A549 (cell line): ENCODE results near the gene HOXA10. TPM values are rescaled to one million over a fixed set of nuclear protein-coding genes. Genes with fewer than 3 reads are reported as not detected.

Experiments used
- ATAC-seq, 2 experiments: fragments of 200-7000 bp in 1 of 2; fragments of >200 bp in 1 of 2; cut with Nextera tagmentation in 1 of 2; cut with Tn5 transposase in 1 of 2; 3 replicates each; pipeline versions ENCODE4 v1.8.0 to v1.9.1; 2018 to 2020; ENCODE audit warnings: mild to moderate bottlenecking in 1 of 2, moderate library complexity in 1 of 2
- CTCF ChIA-PET: fragments of 300-600 bp; sonication (Branson Sonifier 250); formaldehyde crosslinking; extraction: SDS; loops from one replicate; lab custom pipeline; 2021; ENCODE audit warnings: antibody characterized with exemption, inconsistent platforms; lab: Yijun Ruan, JAX
- POLR2A ChIA-PET: fragments of 350-600 bp; formaldehyde crosslinking; extraction: SDS; loops from one replicate; lab custom pipeline; 2021; ENCODE audit warnings: antibody characterized with exemption, inconsistent platforms; lab: Yijun Ruan, JAX
- DNase-seq, 2 experiments: peaks; one replicate each; pipeline versions ENCODE4 v3.0.0 to v3.0.0-alpha.2; 2011 to 2016; ENCODE audit warnings: low read depth in 1 of 2, low spot score in 1 of 2
- FAIRE-seq: peaks from 2 replicates; lab custom pipeline; 2011; peaks lifted over from hg19 to GRCh38; lab: Jason Lieb, UNC
- H3K27ac ChIP-seq, 2 experiments: fragments of >200 bp; sonication (Bioruptor Twin); formaldehyde crosslinking; 3 replicates each; pipeline ENCODE4 v1.5.1; 2016 to 2017
- H3K4me1 ChIP-seq: fragments of >200 bp; sonication (Bioruptor Twin); formaldehyde crosslinking; 3 replicates; pipeline ENCODE4 v1.6.1; 2016
- H3K4me2 ChIP-seq: fragments of >200 bp; sonication (Bioruptor Twin); formaldehyde crosslinking; 3 replicates; pipeline ENCODE4 v1.6.1; 2016
- H3K4me3 ChIP-seq: fragments of >200 bp; sonication (Bioruptor Twin); formaldehyde crosslinking; 3 replicates; pipeline ENCODE4 v1.5.1; 2016
- H3K9me3 ChIP-seq: fragments of >200 bp; sonication (Bioruptor Twin); formaldehyde crosslinking; 3 replicates; pipeline ENCODE4 v1.6.1; 2016
- BHLHE40 ChIP-seq: IDR thresholded peaks from 2 replicates; pipeline ENCODE4 v1.6.1; 2012; ENCODE audit warnings: low read depth, low read length, inconsistent platforms
- CEBPB ChIP-seq, 2 experiments: fragments of >200 bp in 1 of 2; sonication (Bioruptor Twin) in 1 of 2; formaldehyde crosslinking in 1 of 2; IDR thresholded peaks; 2 replicates each; pipeline ENCODE4 v1.6.1; 2012 to 2016
- EHMT2 ChIP-seq: fragments of 200-600 bp; sonication (generic); IDR thresholded peaks from 2 replicates; pipeline ENCODE4 v1.6.1; 2016; ENCODE audit warnings: antibody characterized with exemption, low read depth, mild to moderate bottlenecking, moderate library complexity
- ESRRA ChIP-seq: fragments of 150-350 bp; IDR thresholded peaks from 2 replicates; pipeline ENCODE4 v1.6.1; 2014; ENCODE audit warnings: mild to moderate bottlenecking, low read length, borderline replicate concordance
- FOSB ChIP-seq: fragments of 250-450 bp; sonication (Bioruptor Pico); IDR thresholded peaks from 2 replicates; pipeline ENCODE4 v1.5.0; 2020; ENCODE audit warnings: mild to moderate bottlenecking, moderate library complexity
- HDAC2 ChIP-seq: fragments of 200-600 bp; sonication (generic); IDR thresholded peaks from 2 replicates; pipeline ENCODE4 v1.6.1; 2016
- HOXA7 ChIP-seq: fragments of 250-450 bp; sonication (Bioruptor Pico); IDR thresholded peaks from 2 replicates; pipeline ENCODE4 v1.5.0; 2020; ENCODE audit warnings: mild to moderate bottlenecking, moderate library complexity
- JUN ChIP-seq, 2 experiments: fragments of >200 bp; sonication (Bioruptor Twin); formaldehyde crosslinking; IDR thresholded peaks; 2 replicates in 1 of 2; 3 replicates in 1 of 2; pipeline ENCODE4 v1.6.1; 2016 to 2017
- JUNB ChIP-seq: fragments of >200 bp; sonication (Bioruptor Twin); formaldehyde crosslinking; IDR thresholded peaks from 2 replicates; pipeline ENCODE4 v1.6.1; 2016
- KDM1A ChIP-seq: fragments of 200-600 bp; sonication (generic); IDR thresholded peaks from 2 replicates; pipeline ENCODE4 v1.6.1; 2016; ENCODE audit warnings: low read depth, mild to moderate bottlenecking
- MAZ ChIP-seq: fragments of 150-350 bp; IDR thresholded peaks from 2 replicates; pipeline ENCODE4 v1.6.1; 2014; ENCODE audit warnings: antibody characterized with exemption, low read depth, low read length, borderline replicate concordance
- NFE2L2 ChIP-seq: fragments of 150-350 bp; conservative IDR thresholded peaks from 2 replicates; pipeline ENCODE4 v1.6.1; 2014; ENCODE audit warnings: low read length
- POLR2A ChIP-seq: IDR thresholded peaks from 2 replicates; pipeline ENCODE4 v1.6.1; 2012; ENCODE audit warnings: mild to moderate bottlenecking, low read length
- RFX5 ChIP-seq: fragments of 450-650 bp; IDR thresholded peaks from 2 replicates; pipeline ENCODE4 v1.7.1; 2014; ENCODE audit warnings: antibody characterized with exemption, mild to moderate bottlenecking, moderate library complexity
- ZC3H11A ChIP-seq: fragments of 450-650 bp; IDR thresholded peaks from 2 replicates; pipeline ENCODE4 v1.6.1; 2014; ENCODE audit warnings: antibody characterized with exemption, mild to moderate bottlenecking
- ZFP36 ChIP-seq: fragments of 450-650 bp; IDR thresholded peaks from 2 replicates; pipeline ENCODE4 v1.6.1; 2014; ENCODE audit warnings: borderline replicate concordance; ENCODE audit not compliant: partially characterized antibody
- WGBS: methylation state at CpG from one replicate; pipeline ENCODE4 v1.1.6; 2017; ENCODE audit errors: missing lambda C conversion rate; 5-methylcytosine and 5-hydroxymethylcytosine counted together
- polyA plus RNA-seq, 4 experiments: library from polyadenylated mRNA; depleted of rRNA in 3 of 4; stranded (reverse); fragments of >200 nt; fragmentation: RNase III in 1 of 4; extraction: RNeasy Plus Mini Kit Qiagen cat#74134 plus additional on column Dnase treatment in 1 of 4; gene quantifications; 2 replicates in 3 of 4; 3 replicates in 1 of 4; pipeline ENCODE4 v1.2.3, GENCODE V29; 2011 to 2017
- TF ChIP-seq, protein P1 (sequence below): fragments of 200-600 bp; sonication (generic); IDR thresholded peaks from 2 replicates; pipeline ENCODE4 v1.6.1; 2016; ENCODE audit warnings: antibody characterized with exemption, mild to moderate bottlenecking, moderate library complexity
- TF ChIP-seq, protein P2 (sequence below): fragments of >200 bp; sonication (Bioruptor Twin); formaldehyde crosslinking; IDR thresholded peaks from 3 replicates; pipeline ENCODE4 v1.5.1; 2016
- TF ChIP-seq, protein P3 (sequence below): IDR thresholded peaks from 2 replicates; pipeline ENCODE4 v1.6.1; 2012

HOXA10 gene
- polyA plus RNA-seq, 2 of the 4 experiments (the other 2 are of a cell fraction) = 5.2 to 7.7 TPM

DNA sequence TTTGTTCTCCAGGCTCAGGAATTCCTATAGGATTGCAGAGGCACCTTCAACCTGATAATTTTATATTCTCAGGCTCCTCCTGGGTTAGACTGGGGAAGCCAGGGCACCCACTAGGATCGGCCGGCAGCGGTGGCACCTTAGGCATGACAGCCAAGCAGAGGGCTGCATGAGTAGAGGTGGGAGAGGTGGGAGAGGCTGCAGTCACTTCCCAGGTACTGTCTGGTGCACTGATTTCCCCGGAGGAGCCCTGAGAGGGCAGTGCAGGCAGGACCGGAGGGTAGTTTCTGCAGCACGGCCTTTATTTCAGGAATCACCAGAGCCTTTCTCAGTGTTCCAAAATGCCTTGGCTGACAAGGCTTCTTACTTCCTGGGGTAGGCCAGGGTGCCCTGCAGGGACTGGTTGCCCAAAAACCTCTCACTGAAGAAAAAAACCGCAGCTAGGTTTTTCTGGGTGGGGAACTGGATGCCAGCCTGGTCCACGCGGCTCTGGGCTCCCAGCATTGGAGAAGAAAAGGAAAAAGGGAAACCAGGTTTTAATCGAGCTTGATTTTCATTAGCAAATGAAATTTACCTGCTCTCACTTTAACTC, 29.3 kb upstream of the HOXA10 start:
- TF ChIP-seq CEBPB (IDR thresholded peaks at IDR 0.05) = no peak
- no peak for TF ChIP-seq POLR2A
- TF ChIP-seq FOSB (CRISPR knock-in tag) = no peak
- TF ChIP-seq JUN (IDR thresholded peaks at IDR 0.05) = no peak
- TF ChIP-seq BHLHE40 = no peak
- no peak for TF ChIP-seq EHMT2
- no peak for TF ChIP-seq KDM1A
- no peak for TF ChIP-seq NFE2L2
- no peak for TF ChIP-seq HDAC2
- TF ChIP-seq JUNB = no peak
- no peak for TF ChIP-seq RFX5
- TF ChIP-seq, protein P1, sequence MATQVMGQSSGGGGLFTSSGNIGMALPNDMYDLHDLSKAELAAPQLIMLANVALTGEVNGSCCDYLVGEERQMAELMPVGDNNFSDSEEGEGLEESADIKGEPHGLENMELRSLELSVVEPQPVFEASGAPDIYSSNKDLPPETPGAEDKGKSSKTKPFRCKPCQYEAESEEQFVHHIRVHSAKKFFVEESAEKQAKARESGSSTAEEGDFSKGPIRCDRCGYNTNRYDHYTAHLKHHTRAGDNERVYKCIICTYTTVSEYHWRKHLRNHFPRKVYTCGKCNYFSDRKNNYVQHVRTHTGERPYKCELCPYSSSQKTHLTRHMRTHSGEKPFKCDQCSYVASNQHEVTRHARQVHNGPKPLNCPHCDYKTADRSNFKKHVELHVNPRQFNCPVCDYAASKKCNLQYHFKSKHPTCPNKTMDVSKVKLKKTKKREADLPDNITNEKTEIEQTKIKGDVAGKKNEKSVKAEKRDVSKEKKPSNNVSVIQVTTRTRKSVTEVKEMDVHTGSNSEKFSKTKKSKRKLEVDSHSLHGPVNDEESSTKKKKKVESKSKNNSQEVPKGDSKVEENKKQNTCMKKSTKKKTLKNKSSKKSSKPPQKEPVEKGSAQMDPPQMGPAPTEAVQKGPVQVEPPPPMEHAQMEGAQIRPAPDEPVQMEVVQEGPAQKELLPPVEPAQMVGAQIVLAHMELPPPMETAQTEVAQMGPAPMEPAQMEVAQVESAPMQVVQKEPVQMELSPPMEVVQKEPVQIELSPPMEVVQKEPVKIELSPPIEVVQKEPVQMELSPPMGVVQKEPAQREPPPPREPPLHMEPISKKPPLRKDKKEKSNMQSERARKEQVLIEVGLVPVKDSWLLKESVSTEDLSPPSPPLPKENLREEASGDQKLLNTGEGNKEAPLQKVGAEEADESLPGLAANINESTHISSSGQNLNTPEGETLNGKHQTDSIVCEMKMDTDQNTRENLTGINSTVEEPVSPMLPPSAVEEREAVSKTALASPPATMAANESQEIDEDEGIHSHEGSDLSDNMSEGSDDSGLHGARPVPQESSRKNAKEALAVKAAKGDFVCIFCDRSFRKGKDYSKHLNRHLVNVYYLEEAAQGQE = no peak
- TF ChIP-seq MAZ = no peak
- DNase-seq (no peak), FAIRE-seq (no peak), ATAC-seq (no peak)
- WGBS = 64% methylated on average over 10 of the region's 10 CpGs
- POLR2A ChIA-PET = no interaction called here
- Histone ChIP-seq H3K9me3 (no peaks in the 10 kb centered on the region), H3K4me3 (no peak overlapping the region), H3K27ac (no peak overlapping the region), H3K4me1 (peaks cover 11% of the 10 kb centered on the region), H3K4me2 (no peak overlapping the region)
- CTCF ChIA-PET = interaction anchor here (1.2 to 1.5 kb wide), 4 partner anchors 373 to 894 kb away, joined by 3 to 7 read pairs (median 4); no protein-coding TSS in a partner anchor

DNA sequence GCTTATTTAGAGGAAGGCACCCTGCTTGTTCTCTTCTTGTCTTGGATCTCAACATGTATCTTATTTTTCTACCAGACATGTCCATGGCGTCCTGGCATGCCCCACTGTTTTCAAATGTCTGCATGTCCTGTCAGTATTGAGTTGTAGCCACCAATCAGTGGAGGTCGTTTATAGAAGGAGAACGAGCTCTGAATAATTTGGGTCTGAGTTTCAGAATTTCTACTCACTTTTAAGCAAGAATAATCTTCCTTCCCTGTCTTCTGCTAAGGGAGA, 28.7 kb upstream of the HOXA10 start:
- Histone ChIP-seq H3K27ac (no peak overlapping the region), H3K4me2 (no peak overlapping the region)
- 63% methylated on average over 3 of the region's 3 CpGs for WGBS
- TF ChIP-seq HOXA7 (CRISPR knock-in tag) (no peak), ZFP36 (no peak), CEBPB (IDR thresholded peaks at IDR 0.05) (no peak), ESRRA (no peak), ZC3H11A (no peak)
- TF ChIP-seq, protein P2, sequence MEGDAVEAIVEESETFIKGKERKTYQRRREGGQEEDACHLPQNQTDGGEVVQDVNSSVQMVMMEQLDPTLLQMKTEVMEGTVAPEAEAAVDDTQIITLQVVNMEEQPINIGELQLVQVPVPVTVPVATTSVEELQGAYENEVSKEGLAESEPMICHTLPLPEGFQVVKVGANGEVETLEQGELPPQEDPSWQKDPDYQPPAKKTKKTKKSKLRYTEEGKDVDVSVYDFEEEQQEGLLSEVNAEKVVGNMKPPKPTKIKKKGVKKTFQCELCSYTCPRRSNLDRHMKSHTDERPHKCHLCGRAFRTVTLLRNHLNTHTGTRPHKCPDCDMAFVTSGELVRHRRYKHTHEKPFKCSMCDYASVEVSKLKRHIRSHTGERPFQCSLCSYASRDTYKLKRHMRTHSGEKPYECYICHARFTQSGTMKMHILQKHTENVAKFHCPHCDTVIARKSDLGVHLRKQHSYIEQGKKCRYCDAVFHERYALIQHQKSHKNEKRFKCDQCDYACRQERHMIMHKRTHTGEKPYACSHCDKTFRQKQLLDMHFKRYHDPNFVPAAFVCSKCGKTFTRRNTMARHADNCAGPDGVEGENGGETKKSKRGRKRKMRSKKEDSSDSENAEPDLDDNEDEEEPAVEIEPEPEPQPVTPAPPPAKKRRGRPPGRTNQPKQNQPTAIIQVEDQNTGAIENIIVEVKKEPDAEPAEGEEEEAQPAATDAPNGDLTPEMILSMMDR = no peak
- TF ChIP-seq, protein P3, sequence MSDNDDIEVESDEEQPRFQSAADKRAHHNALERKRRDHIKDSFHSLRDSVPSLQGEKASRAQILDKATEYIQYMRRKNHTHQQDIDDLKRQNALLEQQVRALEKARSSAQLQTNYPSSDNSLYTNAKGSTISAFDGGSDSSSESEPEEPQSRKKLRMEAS = no peak
- TF ChIP-seq, all 56 proteins: peak for 0
- POLR2A ChIA-PET = no interaction called here
- Histone ChIP-seq H3K4me1 (peaks cover 15% of the 10 kb centered on the region), H3K9me3 (no peaks in the 10 kb centered on the region), H3K4me3 (no peak overlapping the region)
- ATAC-seq = no peak
- CTCF ChIA-PET = interaction anchor here (0.7 to 2.7 kb wide), 8 partner anchors 11 to 894 kb away, joined by 3 to 9 read pairs (median 4); no protein-coding TSS in a partner anchor
- no peak for FAIRE-seq
- no peak for DNase-seq
